Glomerular endothelial cell (primary cell): ENCODE measurements around the gene B3GAT3. TPM values are rescaled to one million over a fixed set of nuclear protein-coding genes. Genes with fewer than 3 reads are reported as not detected.
"Not testable (repeated sequence)": the region's sequence is repeated elsewhere in the genome, so short reads cannot be mapped to it uniquely, and the experiment has no call there.

Experiments used
- DNase-seq: peaks from one replicate; pipeline ENCODE4 v3.0.0-alpha.2; 2011; ENCODE audit warnings: low read depth, low spot score; ENCODE audit errors: extremely low read depth
- total RNA-seq: library from RNA; depleted of rRNA; stranded (reverse); fragments of >200 nt; gene quantifications from 2 replicates; pipeline ENCODE4 v1.2.3, GENCODE V29; 2015

B3GAT3 gene
- total RNA-seq, 1 donor from 2014 or later: 42.5 TPM

DNA sequence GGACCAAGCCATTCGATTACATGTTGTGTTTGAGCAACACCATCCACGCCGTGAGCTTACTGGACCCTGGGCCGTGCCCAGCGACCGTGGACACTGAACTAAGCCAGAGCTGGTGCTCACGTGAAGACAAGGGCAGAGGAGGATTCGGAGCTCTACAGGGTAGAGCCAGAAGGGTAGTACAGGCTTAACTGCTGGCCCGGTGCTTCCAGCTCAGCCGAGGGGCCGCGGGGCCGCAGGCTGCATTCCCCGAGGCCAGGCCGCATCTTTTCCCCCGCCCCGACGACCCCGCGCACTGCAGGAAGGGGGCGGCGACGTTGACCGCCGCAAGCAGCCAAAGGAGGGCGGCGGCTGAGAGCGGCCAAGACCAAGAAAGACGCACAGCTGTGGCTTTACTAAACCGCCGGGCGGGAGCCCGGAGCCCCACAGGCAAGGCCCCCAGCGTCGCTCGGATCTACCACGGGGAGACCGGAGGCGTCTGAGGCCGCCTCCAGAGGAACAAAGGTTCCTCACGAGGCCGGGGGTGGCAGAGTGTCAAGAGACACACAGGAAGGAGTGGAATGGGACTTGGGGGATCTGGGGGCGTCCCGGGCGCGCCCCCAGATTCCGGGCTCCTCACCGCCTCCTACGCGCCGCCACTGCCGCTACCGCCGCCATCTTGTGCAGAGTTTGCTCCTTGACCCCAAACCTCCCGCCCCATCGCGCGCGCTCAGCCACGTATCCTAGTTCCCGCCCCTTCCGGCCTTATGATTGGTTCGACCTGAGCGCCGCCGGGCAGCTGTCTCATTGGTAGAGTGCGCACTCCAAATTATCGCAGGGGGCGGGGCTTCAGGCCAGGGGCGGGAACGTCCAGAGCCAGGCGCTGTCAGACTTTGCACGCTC is 24.4 kb upstream of the B3GAT3 start, which contains the start of gene GANAB:
GANAB (minus strand) TSS at position 668 of the 879 bp plus-strand sequence; CDS start at position 654, 14 bp downstream.
- DNase-seq: no peak

DNA sequence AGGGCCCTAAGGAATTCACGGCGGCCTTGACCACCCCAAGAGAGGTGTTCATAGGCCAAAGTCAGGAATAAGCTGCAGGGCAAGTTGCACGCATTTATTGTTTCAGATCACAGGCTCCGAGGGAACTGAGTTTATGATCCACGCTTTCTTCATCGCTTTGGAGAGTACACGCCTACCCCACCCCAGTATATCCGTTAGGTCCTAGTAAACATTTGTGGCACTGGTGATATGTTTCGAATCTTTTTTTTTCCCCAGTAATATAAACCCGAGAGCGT is 23.8 kb upstream of the B3GAT3 start:
- no peak for DNase-seq

DNA sequence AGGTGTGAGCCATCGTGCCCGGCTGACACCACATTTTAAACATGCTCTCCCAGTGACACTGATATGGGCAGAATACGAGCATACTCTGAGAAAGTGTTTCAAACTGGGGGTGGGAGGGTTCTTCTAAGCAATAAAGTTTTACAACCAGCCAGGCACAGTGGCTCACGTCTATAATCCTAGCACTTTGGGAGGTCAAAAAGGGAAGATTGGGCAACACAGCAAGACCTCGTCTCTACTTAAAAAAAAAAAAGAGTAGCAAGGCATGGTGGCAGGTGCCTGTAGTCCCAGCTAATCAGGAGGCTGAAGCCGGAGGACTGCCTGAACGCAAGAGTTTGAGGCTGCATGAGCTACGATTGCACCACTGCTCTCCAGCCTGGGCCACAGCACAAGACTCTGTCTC is 22.4 kb upstream of the B3GAT3 start:
- no peak for DNase-seq

DNA sequence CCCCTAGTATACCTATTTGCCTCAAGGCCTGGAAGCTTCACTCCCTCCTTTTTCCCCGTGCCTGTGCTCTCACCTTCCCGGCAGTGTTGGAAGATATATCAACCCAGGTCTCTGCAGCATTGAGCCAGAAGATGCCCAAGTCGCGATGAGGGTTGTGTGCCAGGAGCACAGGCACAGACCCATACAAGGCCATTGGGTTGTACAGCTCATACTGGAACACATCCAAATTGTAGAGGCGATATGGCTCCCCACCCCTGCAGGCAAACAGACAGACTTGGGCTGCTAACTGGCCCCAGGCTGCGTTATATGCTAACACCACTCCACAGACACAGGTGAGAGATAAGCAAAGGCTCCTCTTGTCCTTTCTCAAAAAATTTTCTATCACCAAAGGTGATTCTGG is 10.7 kb upstream of the B3GAT3 start:
- no peak for DNase-seq

DNA sequence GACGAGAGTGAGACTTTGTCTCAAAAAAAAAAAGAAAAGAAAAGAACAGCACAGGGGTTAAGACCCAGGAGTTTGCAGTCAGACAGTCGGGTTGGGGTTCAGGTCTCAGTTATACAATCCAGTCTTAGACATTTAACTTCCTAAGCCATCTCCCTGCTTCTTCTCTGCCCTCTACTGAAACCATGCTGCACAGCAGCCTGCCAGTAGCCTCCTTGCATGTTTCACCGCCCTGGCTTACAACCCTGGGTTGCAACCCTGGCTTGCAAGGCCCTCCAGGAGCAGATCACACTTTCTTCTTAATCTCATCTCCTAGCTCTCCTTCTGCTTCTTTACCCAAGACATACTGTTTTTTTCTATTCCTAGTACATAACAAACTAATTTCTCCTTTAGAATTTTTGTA is 5.9 kb upstream of the B3GAT3 start:
- DNase-seq: no peak

DNA sequence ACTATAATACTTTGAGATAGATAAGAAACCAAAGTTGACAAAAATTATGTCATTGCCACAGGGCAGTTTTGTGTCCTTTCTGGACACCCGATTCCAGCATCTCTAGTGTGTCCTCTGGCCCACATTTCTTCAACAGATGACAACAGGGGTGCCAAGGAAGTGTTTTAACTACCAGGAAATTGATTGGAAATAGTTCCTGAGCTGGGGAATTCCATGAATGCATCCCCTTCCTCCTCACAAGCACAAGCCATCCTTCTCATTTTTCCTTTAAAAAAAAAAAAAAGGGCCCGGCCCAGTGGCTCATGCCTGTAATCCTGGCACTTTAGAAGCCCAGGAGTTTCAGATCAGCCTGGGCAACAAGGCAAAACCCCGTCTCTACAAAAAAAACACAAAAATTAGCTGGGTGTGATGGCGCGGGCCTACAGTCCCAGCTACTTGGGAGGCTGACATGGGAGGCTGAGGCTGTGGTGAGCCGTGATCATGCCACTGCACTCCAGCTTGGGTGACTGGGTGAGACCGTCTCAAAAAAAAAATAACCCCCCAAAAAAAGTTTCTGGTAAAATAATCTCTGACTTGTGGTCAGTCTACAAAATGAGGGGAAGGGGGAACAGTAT is 797 bp upstream of the B3GAT3 start:
- DNase-seq: no peak

DNA sequence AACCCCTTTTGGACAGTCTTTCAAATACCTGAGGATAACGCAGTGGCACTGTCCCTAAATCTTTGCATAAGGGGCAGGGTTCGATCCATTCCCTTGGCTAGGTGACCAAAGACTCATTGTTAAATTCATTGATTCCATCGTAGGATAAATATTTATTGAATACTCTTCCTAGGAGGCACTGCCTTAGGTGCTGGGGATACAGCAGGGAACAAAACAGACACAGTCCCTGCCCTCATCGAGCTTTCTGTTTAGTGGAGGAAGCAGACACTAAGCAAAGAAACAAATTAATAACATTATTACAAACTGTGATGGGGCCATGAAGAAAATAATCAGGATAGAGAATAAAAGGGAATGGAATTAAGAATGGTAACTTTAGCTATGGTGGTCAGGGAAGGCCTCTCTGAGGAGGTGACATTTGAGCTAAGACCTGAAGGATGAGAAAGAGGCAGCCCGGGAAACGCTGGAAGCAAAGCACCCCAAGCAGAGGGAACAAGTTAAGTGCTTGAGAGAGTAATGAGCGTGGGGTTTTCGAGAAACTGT is 689 bp downstream of the B3GAT3 start:
- DNase-seq: no peak

DNA sequence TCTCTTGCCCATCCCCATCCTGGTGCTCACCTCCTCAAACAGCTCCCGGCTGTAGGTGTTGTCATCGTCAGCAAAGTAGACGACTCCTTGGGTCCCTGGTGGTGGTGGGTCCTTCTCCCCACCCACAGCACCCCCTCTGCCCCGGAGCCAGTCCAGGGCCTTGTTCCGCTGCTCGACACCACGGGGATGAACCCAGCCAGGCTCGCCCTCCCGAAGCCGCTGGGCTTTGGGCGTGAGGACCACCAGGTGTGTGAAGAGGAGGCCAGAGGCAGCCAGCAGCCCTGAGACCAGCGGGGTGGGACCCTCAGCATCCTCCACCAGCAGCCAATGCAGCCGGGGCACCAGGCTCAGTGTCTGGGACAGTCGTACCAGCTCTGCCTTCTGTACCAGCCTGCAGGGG is 4.8 kb downstream of the B3GAT3 start:
- DNase-seq: not testable (repeated sequence)

DNA sequence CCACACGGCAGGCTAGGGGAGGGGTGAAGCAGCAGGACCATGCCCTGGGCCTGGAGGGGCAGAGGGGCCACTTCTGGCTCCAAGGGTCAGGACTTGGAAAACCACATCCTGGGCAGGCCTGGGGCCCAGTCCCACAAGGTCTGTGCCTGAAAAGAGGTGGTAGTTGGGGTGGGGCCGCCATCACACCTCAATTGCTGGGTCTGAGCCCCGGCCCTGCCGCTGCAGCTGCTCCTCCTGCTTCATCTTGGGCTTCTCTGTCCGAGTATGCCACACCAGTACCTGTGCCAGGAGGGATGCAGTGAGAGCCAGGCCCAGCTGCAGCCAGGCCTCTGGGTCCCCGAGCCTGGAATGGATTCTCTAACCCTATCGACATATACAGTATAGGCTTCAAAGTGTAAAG is 6.3 kb downstream of the B3GAT3 start:
- no peak for DNase-seq

DNA sequence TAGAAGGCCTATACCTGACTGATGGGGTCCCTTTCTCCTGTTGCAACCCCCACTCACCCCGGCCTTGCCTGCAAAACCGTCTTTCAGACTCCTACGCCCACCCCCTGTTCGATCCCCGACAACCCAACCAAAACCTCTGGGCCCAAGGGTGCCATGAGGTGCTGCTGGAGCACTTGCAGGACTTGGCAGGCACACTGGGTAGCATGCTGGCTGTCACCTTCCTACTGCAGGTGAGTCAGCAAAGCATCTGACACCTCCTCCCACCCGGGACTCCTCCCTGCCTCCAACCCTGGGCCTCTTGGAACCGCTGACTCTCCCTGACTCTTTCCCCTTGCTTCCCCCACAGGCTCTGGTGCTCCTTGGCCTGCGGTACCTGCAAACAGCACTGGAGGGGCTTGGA is 7.5 kb downstream of the B3GAT3 start:
- no peak for DNase-seq

DNA sequence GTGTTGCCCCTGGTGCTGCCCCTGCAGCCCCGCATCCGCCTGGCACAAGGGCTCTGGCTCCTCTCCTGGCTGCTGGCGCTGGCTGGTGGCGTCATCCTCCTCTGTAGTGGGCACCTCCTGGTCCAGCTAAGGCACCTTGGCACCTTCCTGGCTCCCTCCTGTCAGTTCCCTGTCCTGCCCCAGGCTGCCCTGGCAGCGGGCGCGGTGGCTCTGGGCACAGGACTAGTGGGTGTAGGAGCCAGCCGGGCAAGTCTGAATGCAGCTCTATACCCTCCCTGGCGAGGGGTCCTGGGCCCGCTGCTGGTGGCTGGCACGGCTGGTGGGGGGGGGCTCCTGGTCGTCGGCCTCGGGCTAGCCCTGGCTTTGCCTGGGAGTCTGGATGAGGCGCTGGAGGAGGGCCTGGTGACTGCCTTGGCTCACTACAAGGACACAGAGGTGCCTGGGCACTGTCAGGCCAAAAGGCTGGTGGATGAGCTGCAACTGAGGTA is 8.5 kb downstream of the B3GAT3 start:
- DNase-seq: no peak

DNA sequence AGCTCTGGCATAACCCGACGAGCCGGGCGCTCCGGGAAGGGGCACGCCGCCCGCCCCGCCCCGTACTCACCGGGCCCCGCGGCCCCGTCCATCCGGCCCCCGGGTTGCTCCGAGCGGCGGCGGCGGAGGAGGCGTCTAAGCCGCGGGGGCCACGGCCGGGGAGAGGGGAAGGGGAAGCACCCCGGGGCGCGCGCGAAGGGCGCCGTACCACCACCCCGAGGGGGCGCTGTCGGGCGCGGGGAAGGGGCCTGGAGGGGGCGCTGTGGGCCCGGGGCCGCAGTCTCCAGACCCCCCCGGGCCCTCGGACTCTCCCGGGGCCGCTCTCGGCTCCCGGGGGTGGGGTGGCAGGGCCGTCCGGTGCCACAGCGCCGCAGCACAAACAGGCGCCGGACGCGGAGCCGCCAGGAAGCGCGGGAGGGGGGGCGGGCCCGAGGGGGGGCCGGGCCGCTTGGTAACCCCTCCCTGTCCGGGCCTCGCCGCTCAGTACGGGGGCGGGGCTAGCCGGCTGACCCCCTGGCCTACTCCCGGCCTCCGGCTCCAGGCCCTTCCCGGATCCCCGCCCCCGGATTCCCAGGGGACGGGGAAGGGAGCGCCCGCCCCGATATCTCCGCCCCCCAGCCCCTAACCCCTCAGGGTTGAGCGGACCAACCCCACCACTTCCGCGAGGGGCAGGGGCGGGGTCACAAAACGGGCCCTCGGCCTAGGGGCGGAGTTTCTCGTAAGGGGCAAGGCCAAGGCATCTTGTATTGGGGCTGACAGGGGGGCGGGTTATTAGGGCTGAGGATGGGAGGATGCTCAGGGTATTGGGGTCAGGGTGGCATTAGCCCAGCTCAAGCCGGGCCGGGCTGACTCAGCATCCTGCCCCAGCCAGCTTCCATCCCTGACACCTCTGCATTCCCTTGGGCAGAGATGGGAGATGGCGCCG is 9.2 kb downstream of the B3GAT3 start, which contains the start of the genes EML3 and ROM1:
EML3 (minus strand) TSS at position 410 of the 925 bp plus-strand sequence; CDS start at position 92, 318 bp downstream.
ROM1 (plus strand) TSS at position 892 of the 925 bp plus-strand sequence; CDS start at position 917, 25 bp downstream.
- DNase-seq: no peak

DNA sequence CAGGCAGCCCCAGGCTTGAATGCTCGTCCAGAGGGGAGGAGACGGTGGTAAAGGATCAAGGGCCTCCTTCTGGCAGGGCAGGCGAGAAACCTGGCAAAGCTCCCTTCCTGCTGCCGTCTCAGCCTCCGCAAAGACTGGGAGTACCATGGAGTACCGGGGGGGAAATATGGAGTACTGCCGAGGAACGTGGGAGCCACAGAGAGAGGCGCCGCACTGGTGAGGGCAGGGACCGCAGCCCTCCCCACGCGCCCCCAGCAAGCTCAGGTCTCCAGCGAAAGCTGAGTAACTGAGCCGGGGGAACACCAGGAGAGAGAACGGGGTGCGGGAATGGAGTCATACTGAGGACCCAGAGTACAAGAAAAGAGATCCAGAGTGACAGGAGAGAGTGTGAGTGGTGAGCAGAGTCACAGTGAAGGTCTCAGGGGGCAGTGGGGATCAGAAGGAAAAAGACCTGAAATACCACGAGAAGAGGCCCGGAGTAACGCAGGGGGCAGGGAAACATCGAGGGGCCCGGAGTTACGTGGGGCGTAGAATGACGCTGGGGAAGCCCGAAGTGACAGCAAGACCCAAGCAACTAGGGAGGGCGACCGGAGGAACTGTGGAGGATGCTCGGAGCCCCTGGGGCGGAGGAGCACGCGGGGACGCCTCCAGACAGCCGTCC is 10.0 kb downstream of the B3GAT3 start:
- no peak for DNase-seq

DNA sequence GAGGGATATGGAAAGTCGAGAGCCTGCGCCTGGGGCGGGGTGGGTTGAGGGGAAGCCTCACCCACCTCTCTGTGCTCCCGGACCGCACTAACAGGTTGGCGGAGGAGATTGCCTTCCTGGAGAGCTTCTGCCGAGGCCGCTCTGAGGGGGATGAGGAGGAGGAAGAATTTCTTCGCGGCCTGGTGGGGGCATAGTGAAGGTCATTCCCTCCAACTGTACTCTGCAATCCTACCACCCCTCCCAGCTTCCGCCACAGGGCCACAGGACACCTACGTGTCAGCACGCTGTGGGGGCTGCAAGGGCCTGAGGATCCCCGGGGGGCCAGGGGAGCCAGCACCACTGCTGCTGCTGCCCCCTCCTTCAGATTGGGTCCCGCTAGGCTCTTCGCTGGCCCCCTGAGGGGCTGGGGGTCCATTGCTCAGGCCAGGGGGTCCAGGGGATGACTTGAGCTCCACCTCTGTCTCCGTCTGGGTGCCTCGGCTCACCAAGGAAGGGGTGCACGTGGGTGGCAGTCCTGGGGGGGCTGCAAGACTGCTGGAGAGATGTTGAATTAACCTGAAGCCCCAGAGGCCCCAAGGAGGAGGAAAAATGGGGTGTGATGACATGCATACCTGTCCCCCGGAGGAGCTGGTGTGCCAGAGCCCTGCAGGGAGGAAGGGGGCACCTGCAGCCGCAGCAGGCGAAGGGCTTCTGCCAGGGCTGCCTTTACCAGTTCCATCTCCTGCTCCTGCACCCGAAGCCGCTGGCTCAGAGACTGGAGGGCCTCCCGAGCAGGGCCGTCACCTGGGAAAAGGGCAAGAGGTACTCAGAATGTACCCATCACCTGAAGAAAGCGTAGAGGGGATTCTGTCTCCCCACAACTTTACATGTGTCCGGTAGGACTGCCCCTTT is 10.7 kb downstream of the B3GAT3 start:
- DNase-seq: no peak

DNA sequence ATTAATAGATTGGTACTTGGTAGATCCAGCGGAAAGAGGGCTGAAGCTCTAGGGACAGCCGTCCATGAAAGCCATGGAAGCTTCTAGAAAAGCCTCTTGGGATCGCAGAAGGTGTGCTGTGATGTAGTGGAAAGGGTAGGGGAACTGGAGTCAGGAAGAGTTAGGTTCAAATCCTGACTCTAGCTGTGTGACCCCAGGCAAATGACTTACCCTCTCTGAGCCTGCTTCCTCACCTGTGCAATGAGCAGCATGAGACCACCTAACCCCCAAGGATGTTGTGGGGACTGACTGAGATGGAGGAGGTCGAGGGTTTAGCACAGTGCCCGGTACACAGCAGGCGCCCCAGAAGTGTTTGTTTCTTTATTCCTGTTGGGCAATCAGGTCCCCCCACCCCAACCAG is 11.4 kb downstream of the B3GAT3 start:
- no peak for DNase-seq

DNA sequence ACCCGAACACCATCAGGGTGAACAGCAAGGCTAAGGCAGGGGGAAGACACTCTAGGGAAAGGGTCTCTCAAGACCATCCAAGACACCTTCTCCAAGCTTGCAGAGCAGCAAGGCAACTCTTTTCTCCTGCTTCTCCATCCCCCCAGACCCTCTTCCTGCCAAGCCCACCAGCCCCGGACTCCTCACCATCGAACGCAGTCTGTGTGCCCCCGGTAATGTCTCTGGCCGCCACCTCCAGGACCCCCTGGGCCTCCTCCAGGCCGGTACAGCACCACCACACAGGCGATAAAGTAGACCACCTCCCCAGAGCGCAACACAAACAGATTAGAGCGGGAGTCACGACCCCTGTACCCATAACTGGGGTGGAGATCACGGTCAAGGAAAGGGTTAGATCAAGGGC is 13.0 kb downstream of the B3GAT3 start:
- DNase-seq: no peak

DNA sequence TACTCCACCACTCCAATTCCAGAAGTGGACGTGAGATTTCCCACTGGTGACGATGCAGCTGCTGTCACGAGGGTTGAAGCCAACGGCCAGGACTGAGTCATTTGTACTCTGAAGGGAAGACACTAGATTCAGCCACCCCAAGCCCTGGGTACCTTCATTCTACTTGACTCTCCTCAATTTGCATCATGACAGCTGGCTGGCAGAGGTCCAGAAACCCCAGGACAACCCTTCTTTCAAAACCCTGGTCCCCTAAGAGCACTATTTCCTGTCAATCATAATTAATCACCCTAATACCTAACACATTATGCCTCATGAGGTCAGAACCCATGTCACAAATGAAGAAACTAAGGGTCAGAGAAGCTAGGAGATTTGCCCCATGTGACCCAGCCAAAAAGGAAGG is 14.1 kb downstream of the B3GAT3 start:
- no peak for DNase-seq

DNA sequence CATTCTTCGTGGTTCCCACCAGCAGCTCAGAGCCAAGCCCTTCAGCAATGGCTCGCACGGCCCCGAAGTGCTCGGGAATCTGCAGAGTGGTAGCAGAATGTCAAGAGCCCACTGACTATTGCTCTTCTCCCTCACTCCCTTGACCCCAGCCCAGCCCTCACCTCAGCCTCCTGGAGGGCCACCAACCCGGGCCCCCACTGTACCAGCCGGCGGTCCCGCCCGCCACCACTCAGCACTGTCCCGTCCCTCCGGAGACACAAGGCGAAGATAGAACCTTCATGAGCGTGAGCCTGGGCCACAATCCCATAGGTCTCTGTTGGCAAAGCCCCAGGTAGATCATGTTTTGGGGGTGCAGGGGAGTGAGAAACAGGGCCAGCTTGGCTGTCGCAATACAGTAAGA is 15.9 kb downstream of the B3GAT3 start:
- no peak for DNase-seq

DNA sequence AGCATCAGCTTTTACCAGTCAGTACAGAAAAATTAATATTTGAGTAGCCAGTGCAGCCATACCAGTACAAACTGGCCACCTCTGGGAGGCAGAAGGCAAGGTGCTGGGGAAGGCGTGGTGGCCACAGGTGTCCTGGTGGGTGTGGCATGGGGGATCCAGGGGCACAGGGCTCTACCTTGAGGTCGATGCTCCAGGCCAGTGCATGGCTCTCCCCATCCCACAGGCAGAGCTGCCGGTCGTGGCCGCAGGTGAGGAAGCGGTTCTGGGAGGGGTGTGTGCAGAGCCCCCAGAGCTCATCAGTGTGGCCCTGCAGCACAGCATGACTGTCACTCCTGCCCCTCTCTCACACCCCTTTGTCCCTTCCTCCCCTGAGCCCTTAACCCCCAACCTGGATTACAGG is 16.3 kb downstream of the B3GAT3 start:
- no peak for DNase-seq
